ENCODE data around the gene CA10. TPM values are rescaled to one million over a fixed set of nuclear protein-coding genes. Genes with fewer than 3 reads are reported as not detected.

Gene CA10
- total RNA-seq, 2 donors from 2014 or later, result 0.15 to 0.96 TPM

- ATAC-seq (no peak), DNase-seq (no peak)
- no peaks in the 10 kb centered on the region for H3K9me3 ChIP-seq (ENCODE audit: control insufficient read depth, low read length, poor library complexity, severe bottlenecking)
- no peak overlapping the region for H3K4me3 Mint-ChIP-seq
- no peaks in the 10 kb centered on the region for H3K36me3 Mint-ChIP-seq (ENCODE audit: low read depth)
- no peaks in the 10 kb centered on the region for H3K4me1 Mint-ChIP-seq
- H3K27me3 Mint-ChIP-seq, result peaks cover 42% of the 10 kb centered on the region
- H3K27ac Mint-ChIP-seq, result no peak overlapping the region
Observed at GRCh38 chr17:51683291-51683690, 475.2 kb downstream of the CA10 start.

GRCh38 chr17:51682115-51682514 lies 476.4 kb downstream of the CA10 start:
- H3K36me3 Mint-ChIP-seq (ENCODE audit: low read depth), result no peaks in the 10 kb centered on the region
- H3K27ac Mint-ChIP-seq, result no peak overlapping the region
- no peaks in the 10 kb centered on the region for H3K4me1 Mint-ChIP-seq
- H3K27me3 Mint-ChIP-seq, result peaks cover 42% of the 10 kb centered on the region
- ATAC-seq, result no peak
- no peak overlapping the region for H3K4me3 Mint-ChIP-seq
- DNase-seq, result no peak
- H3K9me3 ChIP-seq (ENCODE audit: control insufficient read depth, low read length, poor library complexity, severe bottlenecking), result no peaks in the 10 kb centered on the region

- no peaks in the 10 kb centered on the region for H3K4me1 Mint-ChIP-seq
- ATAC-seq (no peak), DNase-seq (no peak)
- no peak overlapping the region for H3K27ac Mint-ChIP-seq
- no peaks in the 10 kb centered on the region for H3K36me3 Mint-ChIP-seq (ENCODE audit: low read depth)
- no peaks in the 10 kb centered on the region for H3K9me3 ChIP-seq (ENCODE audit: control insufficient read depth, low read length, poor library complexity, severe bottlenecking)
- H3K27me3 Mint-ChIP-seq, result peaks cover 32% of the 10 kb centered on the region
- no peak overlapping the region for H3K4me3 Mint-ChIP-seq
Observed at GRCh38 chr17:51677875-51678274, 480.6 kb downstream of the CA10 start.

GRCh38 chr17:51676691-51677487 lies 481.6 kb downstream of the CA10 start:
- Mint-ChIP-seq H3K4me1 (no peaks in the 10 kb centered on the region), H3K27ac (no peak overlapping the region), H3K27me3 (peaks cover 26% of the 10 kb centered on the region), H3K4me3 (no peak overlapping the region), H3K36me3 (ENCODE audit: low read depth) (no peaks in the 10 kb centered on the region)
- no peaks in the 10 kb centered on the region for H3K9me3 ChIP-seq (ENCODE audit: control insufficient read depth, low read length, poor library complexity, severe bottlenecking)
- ATAC-seq (no peak), DNase-seq (no peak)

GRCh38 chr17:51674579-51675255 lies 483.8 kb downstream of the CA10 start:
- H3K27me3 Mint-ChIP-seq, result peaks cover 14% of the 10 kb centered on the region
- H3K4me1 Mint-ChIP-seq, result no peaks in the 10 kb centered on the region
- no peaks in the 10 kb centered on the region for H3K9me3 ChIP-seq (ENCODE audit: control insufficient read depth, low read length, poor library complexity, severe bottlenecking)
- no peak overlapping the region for H3K4me3 Mint-ChIP-seq
- no peak overlapping the region for H3K27ac Mint-ChIP-seq
- no peaks in the 10 kb centered on the region for H3K36me3 Mint-ChIP-seq (ENCODE audit: low read depth)
- no peak for ATAC-seq
- DNase-seq, result no peak

- Mint-ChIP-seq H3K4me1 (no peaks in the 10 kb centered on the region), H3K4me3 (no peak overlapping the region)
- no peak for ATAC-seq
Observed at GRCh38 chr17:51673070-51673469, 485.4 kb downstream of the CA10 start.

GRCh38 chr17:51672065-51672464 lies 486.4 kb downstream of the CA10 start:
- H3K4me3 Mint-ChIP-seq, result no peak overlapping the region
- H3K27ac Mint-ChIP-seq, result no peak overlapping the region
- peaks cover 2% of the 10 kb centered on the region for H3K4me1 Mint-ChIP-seq
- H3K27me3 Mint-ChIP-seq, result peaks cover 12% of the 10 kb centered on the region
- DNase-seq (no peak), ATAC-seq (no peak)
- no peaks in the 10 kb centered on the region for H3K36me3 Mint-ChIP-seq (ENCODE audit: low read depth)
- no peaks in the 10 kb centered on the region for H3K9me3 ChIP-seq (ENCODE audit: control insufficient read depth, low read length, poor library complexity, severe bottlenecking)

More at GRCh38 chr17:51673070-51673469, 485.4 kb downstream of the CA10 start:
- Mint-ChIP-seq H3K27ac (no peak overlapping the region), H3K36me3 (ENCODE audit: low read depth) (no peaks in the 10 kb centered on the region), H3K27me3 (peaks cover 12% of the 10 kb centered on the region)
- H3K9me3 ChIP-seq (ENCODE audit: control insufficient read depth, low read length, poor library complexity, severe bottlenecking), result no peaks in the 10 kb centered on the region
- DNase-seq, result no peak

- Mint-ChIP-seq H3K4me3 (no peak overlapping the region), H3K4me1 (peaks cover 2% of the 10 kb centered on the region), H3K27ac (no peak overlapping the region), H3K36me3 (ENCODE audit: low read depth) (no peaks in the 10 kb centered on the region), H3K27me3 (peaks cover 15% of the 10 kb centered on the region)
- no peak for DNase-seq
- ATAC-seq, result no peak
- H3K9me3 ChIP-seq (ENCODE audit: control insufficient read depth, low read length, poor library complexity, severe bottlenecking), result no peaks in the 10 kb centered on the region
Observed at GRCh38 chr17:51670899-51671298, 487.6 kb downstream of the CA10 start.

GRCh38 chr17:51668963-51669246 lies 489.6 kb downstream of the CA10 start:
- no peaks in the 10 kb centered on the region for H3K9me3 ChIP-seq (ENCODE audit: control insufficient read depth, low read length, poor library complexity, severe bottlenecking)
- no peak overlapping the region for H3K4me3 Mint-ChIP-seq
- H3K36me3 Mint-ChIP-seq (ENCODE audit: low read depth), result no peaks in the 10 kb centered on the region
- H3K4me1 Mint-ChIP-seq, result peaks cover 2% of the 10 kb centered on the region
- no peak for ATAC-seq
- peaks cover 17% of the 10 kb centered on the region for H3K27me3 Mint-ChIP-seq
- H3K27ac Mint-ChIP-seq, result no peak overlapping the region
- no peak for DNase-seq

GRCh38 chr17:51668155-51668962 lies 490.2 kb downstream of the CA10 start:
- H3K27me3 Mint-ChIP-seq, result peaks cover 22% of the 10 kb centered on the region
- no peak for ATAC-seq
- H3K4me1 Mint-ChIP-seq, result peaks cover 2% of the 10 kb centered on the region
- H3K4me3 Mint-ChIP-seq, result no peak overlapping the region
- H3K9me3 ChIP-seq (ENCODE audit: control insufficient read depth, low read length, poor library complexity, severe bottlenecking), result no peaks in the 10 kb centered on the region
- H3K27ac Mint-ChIP-seq, result no peak overlapping the region
- DNase-seq, result no peak
- H3K36me3 Mint-ChIP-seq (ENCODE audit: low read depth), result no peaks in the 10 kb centered on the region

GRCh38 chr17:51667706-51668083 lies 490.8 kb downstream of the CA10 start:
- H3K36me3 Mint-ChIP-seq (ENCODE audit: low read depth), result no peaks in the 10 kb centered on the region
- no peak overlapping the region for H3K4me3 Mint-ChIP-seq
- no peak overlapping the region for H3K27ac Mint-ChIP-seq
- H3K9me3 ChIP-seq (ENCODE audit: control insufficient read depth, low read length, poor library complexity, severe bottlenecking), result no peaks in the 10 kb centered on the region
- peaks cover 26% of the 10 kb centered on the region for H3K27me3 Mint-ChIP-seq
- DNase-seq (no peak), ATAC-seq (no peak)
- H3K4me1 Mint-ChIP-seq, result peaks cover 2% of the 10 kb centered on the region

- DNase-seq, result no peak
- H3K4me1 Mint-ChIP-seq, result peaks cover 2% of the 10 kb centered on the region
- no peak overlapping the region for H3K27ac Mint-ChIP-seq
- H3K36me3 Mint-ChIP-seq (ENCODE audit: low read depth), result no peaks in the 10 kb centered on the region
- H3K27me3 Mint-ChIP-seq, result peaks cover 27% of the 10 kb centered on the region
- no peak overlapping the region for H3K4me3 Mint-ChIP-seq
- ATAC-seq, result no peak
- H3K9me3 ChIP-seq (ENCODE audit: control insufficient read depth, low read length, poor library complexity, severe bottlenecking), result no peaks in the 10 kb centered on the region
Observed at GRCh38 chr17:51666971-51667705, 491.4 kb downstream of the CA10 start.

All from T-helper 17 cell (primary cell).